Activated naive CD8-positive, alpha-beta T cell treated with anti-CD3 and anti-CD28 coated beads, Interleukin-2, amount 10 ng/mL, durations not matched to agents 7 days and 5 days (primary cell): Measurements from ENCODE around the gene PRKCZ. TPM values are rescaled to one million over a fixed set of nuclear protein-coding genes. Genes with fewer than 3 reads are reported as not detected.

Experiments used
- ATAC-seq: fragments of 150-1000 bp; cut with Tn5 transposase; one replicate; pipeline ENCODE4 v1.10.0; 2021; ENCODE audit warnings: low read depth, moderate library complexity
- POLR2A ChIA-PET: fragments of 350-600 bp; sonication (Branson Sonifier 250); formaldehyde crosslinking; loops from one replicate; lab custom pipeline; 2021; ENCODE audit warnings: antibody characterized with exemption; lab: Charles Lee
- DNase-seq: peaks from one replicate; pipeline ENCODE4 v3.0.0; 2021
- H3K27ac Mint-ChIP-seq: one replicate; pipeline ENCODE4 v1.8.0; 2022; ENCODE audit warnings: mild to moderate bottlenecking, mixed read lengths
- H3K27me3 Mint-ChIP-seq: one replicate; pipeline ENCODE4 v1.8.0; 2022; ENCODE audit warnings: mild to moderate bottlenecking, moderate library complexity, mixed read lengths
- H3K36me3 Mint-ChIP-seq: one replicate; pipeline ENCODE4 v1.8.0; 2021; ENCODE audit warnings: mild to moderate bottlenecking, mixed read lengths
- H3K4me1 Mint-ChIP-seq: one replicate; pipeline ENCODE4 v1.8.0; 2021; ENCODE audit warnings: mixed read lengths
- H3K4me3 Mint-ChIP-seq: one replicate; pipeline ENCODE4 v1.8.0; 2022; ENCODE audit warnings: mild to moderate bottlenecking, moderate library complexity, mixed read lengths
- H3K9me3 Mint-ChIP-seq: one replicate; pipeline ENCODE4 v1.8.0; 2021; ENCODE audit warnings: mixed read lengths
- total RNA-seq, 2 experiments: library from RNA; stranded (reverse); gene quantifications; one replicate each; pipeline ENCODE4 v1.2.3, GENCODE V29; 2021

Gene PRKCZ
- total RNA-seq, 2 experiments from 2014 or later = 24.3 to 24.4 TPM

- H3K36me3 Mint-ChIP-seq = peaks cover 11% of the 10 kb centered on the region
- no peaks in the 10 kb centered on the region for H3K4me1 Mint-ChIP-seq
- no peak for ATAC-seq
- H3K27ac Mint-ChIP-seq = no peak overlapping the region
- no peaks in the 10 kb centered on the region for H3K27me3 Mint-ChIP-seq
- no peak overlapping the region for H3K4me3 Mint-ChIP-seq
- POLR2A ChIA-PET = no interaction called here
- peaks cover 14% of the 10 kb centered on the region for H3K9me3 Mint-ChIP-seq
- no peak for DNase-seq
Observed at GRCh38 chr1:2082064-2082463, 31.9 kb downstream of the PRKCZ start.

- no peaks in the 10 kb centered on the region for H3K27me3 Mint-ChIP-seq
- ATAC-seq = no peak
- H3K27ac Mint-ChIP-seq = no peak overlapping the region
- H3K4me1 Mint-ChIP-seq = no peaks in the 10 kb centered on the region
- H3K9me3 Mint-ChIP-seq = peaks cover 3% of the 10 kb centered on the region
- peaks cover 2% of the 10 kb centered on the region for H3K36me3 Mint-ChIP-seq
- no peak for DNase-seq
- POLR2A ChIA-PET = no interaction called here
- H3K4me3 Mint-ChIP-seq = no peak overlapping the region
Observed at GRCh38 chr1:2083666-2084065, 33.5 kb downstream of the PRKCZ start.

- Mint-ChIP-seq H3K36me3 (peaks cover 2% of the 10 kb centered on the region), H3K4me1 (no peaks in the 10 kb centered on the region), H3K27me3 (no peaks in the 10 kb centered on the region), H3K27ac (no peak overlapping the region), H3K4me3 (no peak overlapping the region), H3K9me3 (peaks cover 1% of the 10 kb centered on the region)
- DNase-seq (no peak), ATAC-seq (no peak)
- POLR2A ChIA-PET = no interaction called here
Observed at GRCh38 chr1:2084306-2084705, 34.1 kb downstream of the PRKCZ start.

- Mint-ChIP-seq H3K27me3 (no peaks in the 10 kb centered on the region), H3K36me3 (peaks cover under 1% of the 10 kb centered on the region), H3K9me3 (peaks cover under 1% of the 10 kb centered on the region), H3K27ac (no peak overlapping the region), H3K4me3 (no peak overlapping the region), H3K4me1 (no peaks in the 10 kb centered on the region)
- DNase-seq = no peak
- POLR2A ChIA-PET = interaction anchor here (0.7 kb wide), 1 partner anchor 644 kb away, joined by 4 read pairs; no protein-coding TSS in a partner anchor
- ATAC-seq = no peak
Observed at GRCh38 chr1:2085080-2085479, 34.9 kb downstream of the PRKCZ start.

- Mint-ChIP-seq H3K9me3 (no peaks in the 10 kb centered on the region), H3K27ac (no peak overlapping the region), H3K4me1 (peaks cover 2% of the 10 kb centered on the region), H3K36me3 (no peaks in the 10 kb centered on the region), H3K4me3 (no peak overlapping the region), H3K27me3 (no peaks in the 10 kb centered on the region)
- ATAC-seq (no peak), DNase-seq (no peak)
- POLR2A ChIA-PET = no interaction called here
Observed at GRCh38 chr1:2086446-2087078, 36.4 kb downstream of the PRKCZ start.

GRCh38 chr1:2087766-2088165 lies 37.6 kb downstream of the PRKCZ start:
- H3K27ac Mint-ChIP-seq = no peak overlapping the region
- no peaks in the 10 kb centered on the region for H3K36me3 Mint-ChIP-seq
- POLR2A ChIA-PET = no interaction called here
- no peak for ATAC-seq
- H3K9me3 Mint-ChIP-seq = no peaks in the 10 kb centered on the region
- H3K4me3 Mint-ChIP-seq = no peak overlapping the region
- peaks cover 2% of the 10 kb centered on the region for H3K4me1 Mint-ChIP-seq
- H3K27me3 Mint-ChIP-seq = no peaks in the 10 kb centered on the region
- DNase-seq = no peak

- peaks cover 2% of the 10 kb centered on the region for H3K4me1 Mint-ChIP-seq
- POLR2A ChIA-PET = no interaction called here
- ATAC-seq = no peak
Observed at GRCh38 chr1:2088458-2088857, 38.2 kb downstream of the PRKCZ start.

GRCh38 chr1:2089051-2089450 lies 38.8 kb downstream of the PRKCZ start:
- ATAC-seq = no peak
- no peak overlapping the region for H3K4me3 Mint-ChIP-seq
- peaks cover 2% of the 10 kb centered on the region for H3K4me1 Mint-ChIP-seq
- H3K9me3 Mint-ChIP-seq = no peaks in the 10 kb centered on the region
- H3K27me3 Mint-ChIP-seq = no peaks in the 10 kb centered on the region
- no peak for DNase-seq
- H3K36me3 Mint-ChIP-seq = no peaks in the 10 kb centered on the region
- no peak overlapping the region for H3K27ac Mint-ChIP-seq
- POLR2A ChIA-PET = no interaction called here

More at GRCh38 chr1:2088458-2088857, 38.2 kb downstream of the PRKCZ start:
- Mint-ChIP-seq H3K27me3 (no peaks in the 10 kb centered on the region), H3K27ac (no peak overlapping the region), H3K4me3 (no peak overlapping the region), H3K9me3 (no peaks in the 10 kb centered on the region), H3K36me3 (no peaks in the 10 kb centered on the region)
- no peak for DNase-seq

GRCh38 chr1:2090216-2090890 lies 40.1 kb downstream of the PRKCZ start:
- POLR2A ChIA-PET = no interaction called here
- peaks cover 2% of the 10 kb centered on the region for H3K4me1 Mint-ChIP-seq
- H3K4me3 Mint-ChIP-seq = no peak overlapping the region
- H3K27ac Mint-ChIP-seq = no peak overlapping the region
- no peaks in the 10 kb centered on the region for H3K9me3 Mint-ChIP-seq
- DNase-seq (no peak), ATAC-seq (no peak)
- no peaks in the 10 kb centered on the region for H3K36me3 Mint-ChIP-seq
- no peaks in the 10 kb centered on the region for H3K27me3 Mint-ChIP-seq

- POLR2A ChIA-PET = no interaction called here
- Mint-ChIP-seq H3K4me3 (no peak overlapping the region), H3K27me3 (no peaks in the 10 kb centered on the region)
Observed at GRCh38 chr1:2091611-2092604, 41.7 kb downstream of the PRKCZ start.

GRCh38 chr1:2093055-2093454 lies 42.8 kb downstream of the PRKCZ start:
- Mint-ChIP-seq H3K27me3 (no peaks in the 10 kb centered on the region), H3K9me3 (peaks cover 4% of the 10 kb centered on the region), H3K36me3 (peaks cover 2% of the 10 kb centered on the region), H3K27ac (no peak overlapping the region), H3K4me3 (no peak overlapping the region), H3K4me1 (peaks cover 2% of the 10 kb centered on the region)
- ATAC-seq = no peak
- POLR2A ChIA-PET = no interaction called here
- DNase-seq = no peak

More at GRCh38 chr1:2091611-2092604, 41.7 kb downstream of the PRKCZ start:
- no peaks in the 10 kb centered on the region for H3K36me3 Mint-ChIP-seq
- H3K9me3 Mint-ChIP-seq = no peaks in the 10 kb centered on the region
- H3K27ac Mint-ChIP-seq = no peak overlapping the region
- peaks cover 2% of the 10 kb centered on the region for H3K4me1 Mint-ChIP-seq
- ATAC-seq (peak; percentile 66), DNase-seq (peak; percentile 70)

- Mint-ChIP-seq H3K4me1 (peaks cover 2% of the 10 kb centered on the region), H3K9me3 (peaks cover 4% of the 10 kb centered on the region), H3K27me3 (no peaks in the 10 kb centered on the region), H3K4me3 (no peak overlapping the region), H3K36me3 (peaks cover 2% of the 10 kb centered on the region), H3K27ac (no peak overlapping the region)
- ATAC-seq = no peak
- POLR2A ChIA-PET = no interaction called here
- no peak for DNase-seq
Observed at GRCh38 chr1:2093636-2094035, 43.4 kb downstream of the PRKCZ start.
